ENCODE data around the gene ATXN1. TPM values are rescaled to one million over a fixed set of nuclear protein-coding genes. Genes with fewer than 3 reads are reported as not detected.

The ATXN1 gene
- total RNA-seq, 2 experiments from 2014 or later, result 83.1 to 89.4 TPM

- no peaks in the 10 kb centered on the region for H3K27me3 Mint-ChIP-seq
- CTCF ChIA-PET, result interaction anchor here (1.4 to 2.8 kb wide), 3 partner anchors 9 to 139 kb away, joined by 3 to 11 read pairs (median 9); no protein-coding TSS in a partner anchor
- H3K4me3 Mint-ChIP-seq, result no peak overlapping the region
- H3K36me3 Mint-ChIP-seq (ENCODE audit: low read depth), result peaks cover 49% of the 10 kb centered on the region
- no peak overlapping the region for H3K27ac Mint-ChIP-seq
- no peak for DNase-seq
- POLR2A ChIA-PET, result interaction anchor here (2.9 kb wide), 1 partner anchor 22 kb away, joined by 18 read pairs; no protein-coding TSS in a partner anchor
- H3K9me3 Mint-ChIP-seq, result no peaks in the 10 kb centered on the region
- H3K4me1 Mint-ChIP-seq, result peaks cover 58% of the 10 kb centered on the region
Measured at GRCh38 chr6:16649890-16650289, 111.4 kb downstream of the ATXN1 start.

GRCh38 chr6:16649241-16649640, 112.0 kb downstream of the ATXN1 start:
- CTCF ChIA-PET, result no interaction called here
- POLR2A ChIA-PET, result no interaction called here

GRCh38 chr6:16648003-16648402, 113.3 kb downstream of the ATXN1 start:
- Mint-ChIP-seq H3K4me1 (peaks cover 41% of the 10 kb centered on the region), H3K36me3 (ENCODE audit: low read depth) (peaks cover 50% of the 10 kb centered on the region), H3K27me3 (no peaks in the 10 kb centered on the region), H3K9me3 (no peaks in the 10 kb centered on the region), H3K27ac (no peak overlapping the region), H3K4me3 (no peak overlapping the region)
- DNase-seq, result no peak
- ChIA-PET CTCF (no interaction called here), POLR2A (interaction anchor here (0.7 to 1.2 kb wide), 3 partner anchors 11 to 209 kb away, joined by 3 read pairs; partner anchors contain the start of gene ATXN1)

More at GRCh38 chr6:16649241-16649640, 112.0 kb downstream of the ATXN1 start:
- Mint-ChIP-seq H3K4me1 (peaks cover 52% of the 10 kb centered on the region), H3K9me3 (no peaks in the 10 kb centered on the region), H3K27ac (no peak overlapping the region), H3K4me3 (no peak overlapping the region), H3K36me3 (ENCODE audit: low read depth) (peaks cover 51% of the 10 kb centered on the region), H3K27me3 (no peaks in the 10 kb centered on the region)
- no peak for DNase-seq

GRCh38 chr6:16647422-16647821, 113.8 kb downstream of the ATXN1 start:
- H3K4me3 Mint-ChIP-seq, result no peak overlapping the region
- peaks cover 46% of the 10 kb centered on the region for H3K36me3 Mint-ChIP-seq (ENCODE audit: low read depth)
- DNase-seq, result no peak
- no peaks in the 10 kb centered on the region for H3K9me3 Mint-ChIP-seq
- H3K27ac Mint-ChIP-seq, result no peak overlapping the region
- H3K4me1 Mint-ChIP-seq, result peaks cover 35% of the 10 kb centered on the region
- POLR2A ChIA-PET, result interaction anchor here (1.2 to 1.7 kb wide), 2 partner anchors 12 to 208 kb away, joined by 3 to 4 read pairs; no protein-coding TSS in a partner anchor
- CTCF ChIA-PET, result no interaction called here
- no peaks in the 10 kb centered on the region for H3K27me3 Mint-ChIP-seq

- Mint-ChIP-seq H3K4me1 (peaks cover 25% of the 10 kb centered on the region), H3K9me3 (peaks cover 2% of the 10 kb centered on the region), H3K27me3 (no peaks in the 10 kb centered on the region), H3K36me3 (ENCODE audit: low read depth) (peaks cover 46% of the 10 kb centered on the region), H3K4me3 (no peak overlapping the region), H3K27ac (no peak overlapping the region)
- POLR2A ChIA-PET, result no interaction called here
- DNase-seq, result no peak
- CTCF ChIA-PET, result no interaction called here
Measured at GRCh38 chr6:16644540-16645250, 116.6 kb downstream of the ATXN1 start.

GRCh38 chr6:16639684-16640480, 121.4 kb downstream of the ATXN1 start:
- ChIA-PET CTCF (interaction anchor here (1.6 to 2.2 kb wide), 2 partner anchors 11 to 123 kb away, joined by 5 to 9 read pairs; no protein-coding TSS in a partner anchor), POLR2A (interaction anchor here (1.1 to 1.9 kb wide), 5 partner anchors 12 to 59 kb away, joined by 3 to 8 read pairs (median 5); no protein-coding TSS in a partner anchor)
- Mint-ChIP-seq H3K27me3 (no peaks in the 10 kb centered on the region), H3K36me3 (ENCODE audit: low read depth) (peaks cover 64% of the 10 kb centered on the region), H3K27ac (no peak overlapping the region), H3K4me3 (no peak overlapping the region), H3K9me3 (peaks cover 2% of the 10 kb centered on the region), H3K4me1 (peaks cover 37% of the 10 kb centered on the region)
- no peak for DNase-seq

- ChIA-PET CTCF (interaction anchor here (0.6 to 1.2 kb wide), 4 partner anchors 15 to 126 kb away, joined by 3 to 4 read pairs (median 3); partner anchors contain the start of gene ATXN1), POLR2A (no interaction called here)
- Mint-ChIP-seq H3K9me3 (peaks cover 2% of the 10 kb centered on the region), H3K4me1 (peaks cover 51% of the 10 kb centered on the region), H3K4me3 (no peak overlapping the region), H3K27me3 (no peaks in the 10 kb centered on the region), H3K36me3 (ENCODE audit: low read depth) (peaks cover 56% of the 10 kb centered on the region), H3K27ac (no peak overlapping the region)
- DNase-seq, result no peak
Measured at GRCh38 chr6:16637635-16638034, 123.6 kb downstream of the ATXN1 start.

- no peaks in the 10 kb centered on the region for H3K9me3 Mint-ChIP-seq
- POLR2A ChIA-PET, result interaction anchor here (1.1 kb wide), 1 partner anchor 19 kb away, joined by 7 read pairs; no protein-coding TSS in a partner anchor
- H3K27me3 Mint-ChIP-seq, result no peaks in the 10 kb centered on the region
- H3K27ac Mint-ChIP-seq, result no peak overlapping the region
- no peak for DNase-seq
- CTCF ChIA-PET, result interaction anchor here (1.0 kb wide), 1 partner anchor 16 kb away, joined by 3 read pairs; no protein-coding TSS in a partner anchor
- H3K4me1 Mint-ChIP-seq, result peaks cover 51% of the 10 kb centered on the region
- H3K4me3 Mint-ChIP-seq, result no peak overlapping the region
- H3K36me3 Mint-ChIP-seq (ENCODE audit: low read depth), result peaks cover 54% of the 10 kb centered on the region
Measured at GRCh38 chr6:16635810-16636602, 125.3 kb downstream of the ATXN1 start.

GRCh38 chr6:16635291-16635809, 125.9 kb downstream of the ATXN1 start:
- no peak overlapping the region for H3K27ac Mint-ChIP-seq
- ChIA-PET CTCF (no interaction called here), POLR2A (interaction anchor here (0.7 to 2.6 kb wide), 7 partner anchors 11 to 126 kb away, joined by 3 to 13 read pairs (median 5); partner anchors contain the start of gene ATXN1)
- peaks cover 53% of the 10 kb centered on the region for H3K36me3 Mint-ChIP-seq (ENCODE audit: low read depth)
- H3K9me3 Mint-ChIP-seq, result no peaks in the 10 kb centered on the region
- H3K27me3 Mint-ChIP-seq, result no peaks in the 10 kb centered on the region
- H3K4me3 Mint-ChIP-seq, result no peak overlapping the region
- peaks cover 47% of the 10 kb centered on the region for H3K4me1 Mint-ChIP-seq
- DNase-seq, result no peak

- ChIA-PET POLR2A (interaction anchor here (0.7 to 2.6 kb wide), 8 partner anchors 12 to 126 kb away, joined by 3 to 13 read pairs (median 4); partner anchors contain the start of gene ATXN1), CTCF (interaction anchor here (0.7 to 1.6 kb wide), 5 partner anchors 13 to 127 kb away, joined by 3 to 4 read pairs (median 3); no protein-coding TSS in a partner anchor)
- Mint-ChIP-seq H3K4me1 (peaks cover 47% of the 10 kb centered on the region), H3K9me3 (peaks cover 3% of the 10 kb centered on the region), H3K4me3 (no peak overlapping the region), H3K27me3 (no peaks in the 10 kb centered on the region), H3K36me3 (ENCODE audit: low read depth) (peaks cover 53% of the 10 kb centered on the region), H3K27ac (no peak overlapping the region)
- no peak for DNase-seq
Measured at GRCh38 chr6:16634855-16635254, 126.4 kb downstream of the ATXN1 start.

GRCh38 chr6:16633961-16634360, 127.3 kb downstream of the ATXN1 start:
- POLR2A ChIA-PET, result interaction anchor here (0.9 to 2.6 kb wide), 5 partner anchors 14 to 127 kb away, joined by 3 to 13 read pairs (median 5); partner anchors contain the start of gene ATXN1
- peaks cover 48% of the 10 kb centered on the region for H3K36me3 Mint-ChIP-seq (ENCODE audit: low read depth)
- no peaks in the 10 kb centered on the region for H3K27me3 Mint-ChIP-seq
- H3K4me1 Mint-ChIP-seq, result peaks cover 45% of the 10 kb centered on the region
- no peak for DNase-seq
- H3K9me3 Mint-ChIP-seq, result peaks cover 3% of the 10 kb centered on the region
- H3K4me3 Mint-ChIP-seq, result no peak overlapping the region
- H3K27ac Mint-ChIP-seq, result peak overlapping the region; percentile 29
- CTCF ChIA-PET, result interaction anchor here (0.9 to 1.6 kb wide), 5 partner anchors 12 to 128 kb away, joined by 3 to 4 read pairs (median 3); no protein-coding TSS in a partner anchor

GRCh38 chr6:16633465-16633864, 127.8 kb downstream of the ATXN1 start:
- peaks cover 3% of the 10 kb centered on the region for H3K9me3 Mint-ChIP-seq
- no peak overlapping the region for H3K4me3 Mint-ChIP-seq
- H3K4me1 Mint-ChIP-seq, result peaks cover 43% of the 10 kb centered on the region
- H3K36me3 Mint-ChIP-seq (ENCODE audit: low read depth), result peaks cover 48% of the 10 kb centered on the region
- ChIA-PET POLR2A (interaction anchor here (0.9 to 2.6 kb wide), 3 partner anchors 14 to 65 kb away, joined by 3 to 13 read pairs (median 4); no protein-coding TSS in a partner anchor), CTCF (interaction anchor here (1.3 to 1.6 kb wide), 2 partner anchors 12 to 14 kb away, joined by 4 read pairs; no protein-coding TSS in a partner anchor)
- no peaks in the 10 kb centered on the region for H3K27me3 Mint-ChIP-seq
- peak overlapping the region; percentile 1 for H3K27ac Mint-ChIP-seq
- DNase-seq, result no peak
